Activated CD8-positive, alpha-beta memory T cell treated with anti-CD3 and anti-CD28 coated beads, Interleukin-2, amount 50 U/mL, for 4 hours (primary cell): ENCODE results near the gene DHX57.
"Not testable (repeated sequence)": the region's sequence is repeated elsewhere in the genome, so short reads cannot be mapped to it uniquely, and the experiment has no call there.

ENCODE experiments used
- DNase-seq: peaks from one replicate; pipeline ENCODE4 v3.0.0-alpha.2; 2020

Gene DHX57

GRCh38 chr2:38863061-38863695 is 12.6 kb downstream of the DHX57 start:
- DNase-seq, result no peak

DNA sequence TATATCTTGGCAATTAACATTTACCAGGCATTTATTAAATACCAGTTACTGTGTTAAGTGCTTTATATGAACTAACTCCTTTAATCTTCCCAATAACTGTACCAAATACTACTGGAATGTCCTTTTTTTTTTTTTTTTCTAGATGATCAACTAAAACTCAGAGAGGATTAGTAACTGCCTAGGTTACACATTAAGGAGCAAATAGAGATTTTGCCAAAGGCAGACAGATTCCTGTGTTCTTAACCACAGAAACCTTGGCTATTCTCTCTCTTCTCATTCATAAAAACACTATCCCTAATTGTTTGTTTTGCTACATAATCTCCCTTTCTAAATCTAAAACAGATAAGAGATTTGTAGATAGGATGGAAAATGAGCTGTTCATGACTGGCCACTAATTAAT is 13.3 kb downstream of the DHX57 start:
- no peak for DNase-seq

DNA sequence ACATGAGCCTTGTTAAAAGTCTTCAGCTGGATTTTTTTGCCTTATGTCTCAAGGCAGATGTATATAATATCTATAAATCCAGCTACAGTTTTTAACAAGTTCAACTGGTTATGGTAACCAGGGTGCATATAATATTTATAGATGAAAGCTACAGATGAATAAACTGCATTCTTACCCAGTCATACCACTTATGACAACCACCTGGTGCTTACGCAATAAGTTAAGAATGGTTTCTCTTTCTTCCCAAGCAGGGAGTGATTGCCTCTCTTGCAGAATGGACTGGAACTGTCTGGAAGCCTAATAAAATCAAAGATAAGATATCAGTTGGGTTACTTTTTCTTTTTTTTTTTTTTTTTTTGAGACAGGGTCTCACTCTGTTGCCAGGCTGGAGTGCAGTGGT is 19.6 kb downstream of the DHX57 start:
- DNase-seq, result no peak

GRCh38 chr2:38850045-38850444 is 25.7 kb downstream of the DHX57 start:
- no peak for DNase-seq

- DNase-seq, result no peak
Measured at GRCh38 chr2:38836791-38837190, 38.9 kb downstream of the DHX57 start.

DNA sequence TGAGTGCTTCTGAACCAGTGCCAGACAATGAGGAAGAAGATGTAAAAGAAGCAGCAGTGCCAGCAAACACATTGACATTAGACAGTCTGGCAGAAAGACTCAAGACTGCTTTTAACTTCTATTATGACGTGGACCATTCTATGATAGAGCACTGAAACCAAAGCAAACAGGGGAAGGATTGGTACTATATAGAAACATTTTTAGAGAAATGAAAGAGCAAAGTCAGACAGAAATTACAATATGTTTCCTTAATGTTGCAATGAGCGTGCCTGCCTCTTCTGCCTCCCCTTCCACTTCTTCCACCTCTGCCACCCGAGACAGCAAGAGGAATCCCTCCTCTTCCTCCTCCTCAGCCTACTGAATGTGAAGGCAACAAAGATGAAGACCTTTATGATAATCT is 39.7 kb downstream of the DHX57 start:
- no peak for DNase-seq

- DNase-seq, result no peak
Measured at GRCh38 chr2:38835015-38835601, 40.6 kb downstream of the DHX57 start.

- no peak for DNase-seq
Measured at GRCh38 chr2:38830526-38831159, 45.1 kb downstream of the DHX57 start.

DNA sequence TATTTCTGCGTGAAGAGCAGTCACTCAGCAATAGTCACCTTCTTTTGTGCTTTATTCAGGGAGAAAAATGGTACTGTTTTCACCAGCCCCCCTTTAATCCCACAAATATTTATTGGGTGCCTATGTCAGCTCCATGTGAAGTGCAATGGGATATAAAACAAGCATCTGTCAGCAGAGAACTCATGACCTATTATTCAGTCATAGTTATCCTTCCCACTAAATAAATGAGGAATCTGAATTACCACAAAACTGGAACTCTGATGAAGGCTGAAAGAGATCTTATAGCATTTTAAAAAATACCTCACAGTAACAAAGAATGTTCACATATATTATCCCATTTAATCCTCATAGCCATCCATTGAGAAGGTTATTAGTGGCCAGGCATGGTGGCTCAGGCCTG is 45.8 kb downstream of the DHX57 start:
- DNase-seq, result no peak

GRCh38 chr2:38828460-38828859 is 47.3 kb downstream of the DHX57 start:
- no peak for DNase-seq

GRCh38 chr2:38827539-38828145 is 48.1 kb downstream of the DHX57 start:
- not testable (repeated sequence) for DNase-seq

GRCh38 chr2:38825956-38826355 is 49.8 kb downstream of the DHX57 start:
- DNase-seq, result no peak

DNA sequence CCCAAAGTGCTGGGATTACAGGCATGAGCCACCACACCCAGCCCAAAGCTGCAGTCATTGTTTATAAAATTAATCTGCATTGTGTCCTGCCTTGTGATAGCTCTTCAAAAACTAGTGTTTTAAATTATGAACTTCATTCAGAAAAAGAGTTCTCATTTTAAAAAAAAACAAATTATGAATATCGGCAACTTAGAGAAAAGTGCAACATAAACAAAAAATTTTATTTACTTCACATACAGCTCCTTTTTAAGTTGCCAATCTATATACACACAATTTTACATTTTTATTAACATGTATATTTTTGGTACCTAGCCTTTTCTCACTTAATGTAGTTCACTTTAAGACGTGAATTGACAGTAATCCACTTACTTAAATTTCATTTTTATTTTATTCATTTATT is 50.8 kb downstream of the DHX57 start:
- no peak for DNase-seq

- no peak for DNase-seq
Measured at GRCh38 chr2:38823386-38823785, 52.3 kb downstream of the DHX57 start.

DNA sequence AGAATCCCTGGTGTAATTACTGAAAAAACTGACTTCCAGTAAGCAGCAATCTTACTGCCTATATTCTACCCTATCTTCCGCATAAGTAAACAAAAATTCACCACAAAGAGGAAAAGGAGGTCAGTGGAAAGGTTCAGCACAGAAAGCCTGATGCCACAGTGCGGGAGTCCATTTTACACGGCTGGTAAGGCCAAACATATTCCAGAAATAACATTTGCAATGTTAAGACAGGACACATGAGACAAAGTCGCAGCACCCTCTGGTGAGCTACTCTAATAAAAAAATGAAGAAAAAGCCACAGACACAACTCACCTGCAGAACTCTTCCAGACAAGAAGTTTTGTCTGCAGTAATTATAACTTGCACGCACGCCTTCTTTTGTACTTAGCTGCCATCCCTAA is 57.2 kb downstream of the DHX57 start:
- no peak for DNase-seq

GRCh38 chr2:38815936-38816335 is 59.8 kb downstream of the DHX57 start:
- no peak for DNase-seq

GRCh38 chr2:38810488-38810887 is 65.2 kb downstream of the DHX57 start:
- DNase-seq, result no peak

GRCh38 chr2:38808677-38809076 is 67.1 kb downstream of the DHX57 start:
- DNase-seq, result no peak

- no peak for DNase-seq
Measured at GRCh38 chr2:38806733-38807059, 69.0 kb downstream of the DHX57 start.

GRCh38 chr2:38806015-38806732 is 69.6 kb downstream of the DHX57 start:
- no peak for DNase-seq

GRCh38 chr2:38797953-38798352 is 77.8 kb downstream of the DHX57 start:
- DNase-seq, result no peak

DNA sequence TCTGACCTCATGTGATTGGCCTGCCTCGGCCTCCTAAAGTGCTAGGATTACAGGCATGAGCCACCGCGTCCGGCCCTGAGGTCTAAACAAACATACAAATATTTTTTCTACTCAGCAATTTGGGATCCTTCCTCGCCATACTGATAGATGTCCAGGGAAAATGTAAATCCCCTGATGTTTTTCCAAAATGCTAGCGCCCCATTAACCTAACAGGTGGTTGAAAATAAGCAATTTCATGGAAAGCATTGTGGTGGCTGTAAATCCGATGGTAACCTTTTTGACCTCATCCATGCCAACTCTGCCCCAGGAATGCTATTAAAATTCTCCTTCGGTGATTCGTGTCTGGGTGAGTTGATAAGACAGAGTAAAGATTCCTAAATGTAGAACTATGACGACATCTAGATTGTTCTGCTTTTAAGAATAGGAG is 78.5 kb downstream of the DHX57 start:
- DNase-seq, result no peak

- not testable (repeated sequence) for DNase-seq
Measured at GRCh38 chr2:38795016-38795415, 80.7 kb downstream of the DHX57 start.
